ENCODE data around the gene PTPN12. TPM values are rescaled to one million over a fixed set of nuclear protein-coding genes. Genes with fewer than 3 reads are reported as not detected.

Gene PTPN12
- total and polyA plus RNA-seq, 4 donors, result 52.2 to 92.9 (median 57.1) TPM

- H3K36me3 ChIP-seq (ENCODE audit: control insufficient read depth, insufficient read depth, low read length), result peaks cover 12% of the 10 kb centered on the region
- H3K9me3 ChIP-seq (ENCODE audit: control insufficient read depth, insufficient read depth, low read length), result no peaks in the 10 kb centered on the region
- H3K4me3 ChIP-seq (ENCODE audit: low read depth, low read length), result no peak overlapping the region
- H3K27ac ChIP-seq (ENCODE audit: low read depth, low read length), result peak overlapping the region; percentile 86
- DNase-seq (ENCODE audit: low read depth in 4 of 6, low spot score in 6 of 6), result no peak
- WGBS (ENCODE audit: insufficient coverage), result 95% methylated on average over 6 of the region's 8 CpGs
- H3K27me3 ChIP-seq (ENCODE audit: control insufficient read depth, insufficient read depth, low read length), result no peaks in the 10 kb centered on the region
- H3K4me1 ChIP-seq (ENCODE audit: control insufficient read depth, insufficient read depth, low read length), result peaks cover 6% of the 10 kb centered on the region
Measured at GRCh38 chr7:77569514-77570232, 32.6 kb downstream of the PTPN12 start.

GRCh38 chr7:77570330-77571011 is 33.4 kb downstream of the PTPN12 start:
- DNase-seq (ENCODE audit: low read depth in 4 of 6, low spot score in 6 of 6), result peak in 1 of 6 donors; percentile 41

GRCh38 chr7:77571801-77572200 is 34.7 kb downstream of the PTPN12 start:
- H3K4me1 ChIP-seq (ENCODE audit: control insufficient read depth, insufficient read depth, low read length), result peaks cover 6% of the 10 kb centered on the region
- H3K9me3 ChIP-seq (ENCODE audit: control insufficient read depth, insufficient read depth, low read length), result no peaks in the 10 kb centered on the region
- H3K27me3 ChIP-seq (ENCODE audit: control insufficient read depth, insufficient read depth, low read length), result no peaks in the 10 kb centered on the region
- no peak overlapping the region for H3K27ac ChIP-seq (ENCODE audit: low read depth, low read length)
- no peak overlapping the region for H3K4me3 ChIP-seq (ENCODE audit: low read depth, low read length)
- no peak for DNase-seq (ENCODE audit: low read depth in 4 of 6, low spot score in 6 of 6)
- peaks cover 18% of the 10 kb centered on the region for H3K36me3 ChIP-seq (ENCODE audit: control insufficient read depth, insufficient read depth, low read length)
- no CpG with 5 or more reads among the region's 6 CpGs for WGBS (ENCODE audit: insufficient coverage)

More at GRCh38 chr7:77570330-77571011, 33.4 kb downstream of the PTPN12 start:
- no CpG with 5 or more reads among the region's 3 CpGs for WGBS (ENCODE audit: insufficient coverage)
- Histone ChIP-seq H3K4me3 (ENCODE audit: low read depth, low read length) (no peak overlapping the region), H3K4me1 (ENCODE audit: control insufficient read depth, insufficient read depth, low read length) (peaks cover 6% of the 10 kb centered on the region), H3K9me3 (ENCODE audit: control insufficient read depth, insufficient read depth, low read length) (no peaks in the 10 kb centered on the region), H3K27ac (ENCODE audit: low read depth, low read length) (peak overlapping the region; percentile 86), H3K36me3 (ENCODE audit: control insufficient read depth, insufficient read depth, low read length) (peaks cover 16% of the 10 kb centered on the region), H3K27me3 (ENCODE audit: control insufficient read depth, insufficient read depth, low read length) (no peaks in the 10 kb centered on the region)

- Histone ChIP-seq H3K4me1 (ENCODE audit: control insufficient read depth, insufficient read depth, low read length) (no peaks in the 10 kb centered on the region), H3K27me3 (ENCODE audit: control insufficient read depth, insufficient read depth, low read length) (no peaks in the 10 kb centered on the region), H3K27ac (ENCODE audit: low read depth, low read length) (no peak overlapping the region), H3K9me3 (ENCODE audit: control insufficient read depth, insufficient read depth, low read length) (no peaks in the 10 kb centered on the region), H3K4me3 (ENCODE audit: low read depth, low read length) (no peak overlapping the region), H3K36me3 (ENCODE audit: control insufficient read depth, insufficient read depth, low read length) (peaks cover 18% of the 10 kb centered on the region)
- WGBS (ENCODE audit: insufficient coverage), result no CpG with 5 or more reads among the region's 7 CpGs
- no peak for DNase-seq (ENCODE audit: low read depth in 4 of 6, low spot score in 6 of 6)
Measured at GRCh38 chr7:77575187-77575586, 38.1 kb downstream of the PTPN12 start.

GRCh38 chr7:77576856-77577255 is 39.8 kb downstream of the PTPN12 start:
- Histone ChIP-seq H3K27me3 (ENCODE audit: control insufficient read depth, insufficient read depth, low read length) (no peaks in the 10 kb centered on the region), H3K27ac (ENCODE audit: low read depth, low read length) (no peak overlapping the region), H3K4me1 (ENCODE audit: control insufficient read depth, insufficient read depth, low read length) (no peaks in the 10 kb centered on the region), H3K9me3 (ENCODE audit: control insufficient read depth, insufficient read depth, low read length) (no peaks in the 10 kb centered on the region), H3K36me3 (ENCODE audit: control insufficient read depth, insufficient read depth, low read length) (peaks cover 18% of the 10 kb centered on the region), H3K4me3 (ENCODE audit: low read depth, low read length) (no peak overlapping the region)
- WGBS (ENCODE audit: insufficient coverage), result no CpG with 5 or more reads among the region's 3 CpGs
- no peak for DNase-seq (ENCODE audit: low read depth in 4 of 6, low spot score in 6 of 6)

GRCh38 chr7:77579797-77580196 is 42.7 kb downstream of the PTPN12 start:
- Histone ChIP-seq H3K36me3 (ENCODE audit: control insufficient read depth, insufficient read depth, low read length) (peaks cover 10% of the 10 kb centered on the region), H3K4me3 (ENCODE audit: low read depth, low read length) (no peak overlapping the region), H3K9me3 (ENCODE audit: control insufficient read depth, insufficient read depth, low read length) (no peaks in the 10 kb centered on the region), H3K27ac (ENCODE audit: low read depth, low read length) (no peak overlapping the region), H3K27me3 (ENCODE audit: control insufficient read depth, insufficient read depth, low read length) (no peaks in the 10 kb centered on the region), H3K4me1 (ENCODE audit: control insufficient read depth, insufficient read depth, low read length) (no peaks in the 10 kb centered on the region)
- DNase-seq (ENCODE audit: low read depth in 4 of 6, low spot score in 6 of 6), result no peak

GRCh38 chr7:77580762-77581350 is 43.8 kb downstream of the PTPN12 start:
- no peaks in the 10 kb centered on the region for H3K27me3 ChIP-seq (ENCODE audit: control insufficient read depth, insufficient read depth, low read length)
- H3K9me3 ChIP-seq (ENCODE audit: control insufficient read depth, insufficient read depth, low read length), result no peaks in the 10 kb centered on the region
- no peak overlapping the region for H3K27ac ChIP-seq (ENCODE audit: low read depth, low read length)
- no peak for DNase-seq (ENCODE audit: low read depth in 4 of 6, low spot score in 6 of 6)
- 60% methylated on average over 1 of the region's 4 CpGs for WGBS (ENCODE audit: insufficient coverage)
- H3K4me3 ChIP-seq (ENCODE audit: low read depth, low read length), result no peak overlapping the region
- peaks cover 6% of the 10 kb centered on the region for H3K36me3 ChIP-seq (ENCODE audit: control insufficient read depth, insufficient read depth, low read length)
- no peaks in the 10 kb centered on the region for H3K4me1 ChIP-seq (ENCODE audit: control insufficient read depth, insufficient read depth, low read length)

GRCh38 chr7:77587272-77587671 is 50.2 kb downstream of the PTPN12 start:
- Histone ChIP-seq H3K4me1 (ENCODE audit: control insufficient read depth, insufficient read depth, low read length) (no peaks in the 10 kb centered on the region), H3K4me3 (ENCODE audit: low read depth, low read length) (no peak overlapping the region), H3K9me3 (ENCODE audit: control insufficient read depth, insufficient read depth, low read length) (no peaks in the 10 kb centered on the region), H3K27ac (ENCODE audit: low read depth, low read length) (no peak overlapping the region), H3K36me3 (ENCODE audit: control insufficient read depth, insufficient read depth, low read length) (peaks cover 6% of the 10 kb centered on the region), H3K27me3 (ENCODE audit: control insufficient read depth, insufficient read depth, low read length) (no peaks in the 10 kb centered on the region)
- WGBS (ENCODE audit: insufficient coverage), result no CpG with 5 or more reads among the region's 2 CpGs
- DNase-seq (ENCODE audit: low read depth in 4 of 6, low spot score in 6 of 6), result no peak

GRCh38 chr7:77600952-77601351 is 63.9 kb downstream of the PTPN12 start:
- Histone ChIP-seq H3K27me3 (ENCODE audit: control insufficient read depth, insufficient read depth, low read length) (no peaks in the 10 kb centered on the region), H3K36me3 (ENCODE audit: control insufficient read depth, insufficient read depth, low read length) (peaks cover 20% of the 10 kb centered on the region), H3K4me3 (ENCODE audit: low read depth, low read length) (no peak overlapping the region), H3K9me3 (ENCODE audit: control insufficient read depth, insufficient read depth, low read length) (no peaks in the 10 kb centered on the region), H3K4me1 (ENCODE audit: control insufficient read depth, insufficient read depth, low read length) (no peaks in the 10 kb centered on the region), H3K27ac (ENCODE audit: low read depth, low read length) (no peak overlapping the region)
- no peak for DNase-seq (ENCODE audit: low read depth in 4 of 6, low spot score in 6 of 6)
- 100% methylated on average over 1 of the region's 2 CpGs for WGBS (ENCODE audit: insufficient coverage)

- Histone ChIP-seq H3K36me3 (ENCODE audit: control insufficient read depth, insufficient read depth, low read length) (peaks cover 22% of the 10 kb centered on the region), H3K4me3 (ENCODE audit: low read depth, low read length) (no peak overlapping the region), H3K9me3 (ENCODE audit: control insufficient read depth, insufficient read depth, low read length) (no peaks in the 10 kb centered on the region), H3K27me3 (ENCODE audit: control insufficient read depth, insufficient read depth, low read length) (no peaks in the 10 kb centered on the region), H3K27ac (ENCODE audit: low read depth, low read length) (no peak overlapping the region), H3K4me1 (ENCODE audit: control insufficient read depth, insufficient read depth, low read length) (no peaks in the 10 kb centered on the region)
- DNase-seq (ENCODE audit: low read depth in 4 of 6, low spot score in 6 of 6), result no peak
Measured at GRCh38 chr7:77606562-77606961, 69.5 kb downstream of the PTPN12 start.

Measured in spinal cord (tissue), 10 donors.